Small intestine (tissue), 7 donors: ENCODE data around the gene PARD3B. TPM values are rescaled to one million over a fixed set of nuclear protein-coding genes. Genes with fewer than 3 reads are reported as not detected.

Experiments
- DNase-seq, 2 donors: peaks; one replicate each; pipeline versions ENCODE4 v3.0.0 to v3.0.0-alpha.2; 2013
- FAIRE-seq: peaks from 2 replicates; lab custom pipeline; 2012; peaks lifted over from hg19 to GRCh38; lab: Jason Lieb, UNC
- H3K27ac ChIP-seq, 3 donors: one replicate each; pipeline ENCODE4 v1.5.1; 2013; ENCODE audit warnings: low read length in 2 of 3, mild to moderate bottlenecking in 2 of 3, control low read depth in 1 of 3, inconsistent platforms in 1 of 3, low read depth in 1 of 3, moderate library complexity in 1 of 3
- H3K27me3 ChIP-seq, 3 donors: one replicate each; pipeline ENCODE4 v1.6.1; 2013; ENCODE audit warnings: low read length in 3 of 3, inconsistent platforms in 1 of 3; ENCODE audit not compliant: control insufficient read depth in 3 of 3, insufficient read depth in 3 of 3
- H3K36me3 ChIP-seq, 3 donors: one replicate each; pipeline ENCODE4 v1.6.1; 2013; ENCODE audit warnings: low read length in 3 of 3, inconsistent platforms in 1 of 3, low read depth in 1 of 3, mild to moderate bottlenecking in 1 of 3, moderate library complexity in 1 of 3; ENCODE audit not compliant: control insufficient read depth in 3 of 3, insufficient read depth in 2 of 3
- H3K4me1 ChIP-seq, 3 donors: one replicate each; pipeline ENCODE4 v1.6.1; 2013; ENCODE audit warnings: low read length in 2 of 3, inconsistent platforms in 1 of 3, low read depth in 1 of 3, mild to moderate bottlenecking in 1 of 3, moderate library complexity in 1 of 3; ENCODE audit not compliant: control insufficient read depth in 3 of 3, insufficient read depth in 2 of 3
- H3K4me3 ChIP-seq, 3 donors: one replicate each; pipeline ENCODE4 v1.5.1; 2013; ENCODE audit warnings: low read length in 3 of 3, control low read depth in 1 of 3, inconsistent platforms in 1 of 3, low read depth in 1 of 3, mild to moderate bottlenecking in 1 of 3, moderate library complexity in 1 of 3
- H3K9me3 ChIP-seq, 2 donors: one replicate each; pipeline ENCODE4 v1.6.1; 2013; ENCODE audit warnings: low read depth in 1 of 2, low read length in 1 of 2; ENCODE audit not compliant: control insufficient read depth in 2 of 2, insufficient read depth in 1 of 2
- WGBS, 3 donors: extraction: QIAGEN DNeasy Blood & Tissue Kit; methylation state at CpG; one replicate each; pipeline ENCODE4 v1.1.7; 2013; 5-methylcytosine and 5-hydroxymethylcytosine counted together
- polyA plus RNA-seq, 4 donors: library from polyadenylated mRNA; stranded (reverse) in 3 of 4; unstranded in 1 of 4; fragments of 200-250 nt in 3 of 4; fragments of 120-200 nt in 1 of 4; gene quantifications; one replicate each; pipeline versions ENCODE4 v1.2.1 to v1.2.3, GENCODE V29; 2013
- donor health status: healthy with polysubstance abuse.
- donor health status: control.
- donor health status: control.
- donor health status: Bipolar disorder and iron deficiency.
- donor health status: healthy.

The PARD3B gene
- polyA plus RNA-seq, 4 donors = 2.8 to 10.7 (median 3.6) TPM

GRCh38 chr2:204885747-204886146 lies 340.5 kb downstream of the PARD3B start:
- Histone ChIP-seq H3K4me1 (no peaks in the 10 kb centered on the region), H3K27ac (no peak overlapping the region), H3K4me3 (no peak overlapping the region), H3K36me3 (no peaks in the 10 kb centered on the region), H3K27me3 (no peaks in the 10 kb centered on the region), H3K9me3 (peaks cover 0 to 2% of the 10 kb centered on the region in 2 donors)
- WGBS, 3 donors = 70 to 86% (median 75%) methylated on average over 2 of the region's 2 CpGs
- DNase-seq (no peak), FAIRE-seq (no peak)

GRCh38 chr2:204886713-204887112 lies 341.4 kb downstream of the PARD3B start:
- FAIRE-seq (no peak), DNase-seq (no peak)
- Histone ChIP-seq H3K36me3 (no peaks in the 10 kb centered on the region), H3K27me3 (no peaks in the 10 kb centered on the region), H3K4me3 (no peak overlapping the region), H3K27ac (no peak overlapping the region), H3K9me3 (peaks cover 0 to 2% of the 10 kb centered on the region in 2 donors), H3K4me1 (no peaks in the 10 kb centered on the region)
- WGBS, 3 donors = 60 to 70% (median 62%) methylated on average over 1 of the region's 1 CpG

GRCh38 chr2:204888222-204888621 lies 342.9 kb downstream of the PARD3B start:
- Histone ChIP-seq H3K4me3 (no peak overlapping the region), H3K4me1 (no peaks in the 10 kb centered on the region), H3K27me3 (no peaks in the 10 kb centered on the region), H3K36me3 (no peaks in the 10 kb centered on the region), H3K27ac (no peak overlapping the region), H3K9me3 (peaks cover 0 to 2% of the 10 kb centered on the region in 2 donors)
- FAIRE-seq = no peak
- no peak for DNase-seq

- 86 to 93% (median 88%) methylated on average over 2 of the region's 2 CpGs for WGBS, 3 donors
- Histone ChIP-seq H3K36me3 (no peaks in the 10 kb centered on the region), H3K27ac (no peak overlapping the region), H3K9me3 (no peaks in the 10 kb centered on the region), H3K27me3 (no peaks in the 10 kb centered on the region), H3K4me1 (no peaks in the 10 kb centered on the region), H3K4me3 (no peak overlapping the region)
- FAIRE-seq = no peak
- no peak for DNase-seq
These were observed 345.4 kb downstream of the PARD3B start for GRCh38 chr2:204890680-204891079.

GRCh38 chr2:204891739-204892138 lies 346.5 kb downstream of the PARD3B start:
- no peak for FAIRE-seq
- no peak overlapping the region for H3K4me3 ChIP-seq
- no peak for DNase-seq
- no peaks in the 10 kb centered on the region for H3K27me3 ChIP-seq
- H3K27ac ChIP-seq = no peak overlapping the region
- H3K9me3 ChIP-seq = no peaks in the 10 kb centered on the region
- 88 to 91% (median 89%) methylated on average over 2 of the region's 2 CpGs for WGBS, 3 donors
- no peaks in the 10 kb centered on the region for H3K4me1 ChIP-seq
- H3K36me3 ChIP-seq = no peaks in the 10 kb centered on the region

- Histone ChIP-seq H3K27ac (no peak overlapping the region), H3K36me3 (no peaks in the 10 kb centered on the region), H3K4me1 (no peaks in the 10 kb centered on the region), H3K4me3 (no peak overlapping the region), H3K9me3 (no peaks in the 10 kb centered on the region), H3K27me3 (no peaks in the 10 kb centered on the region)
- DNase-seq (no peak), FAIRE-seq (no peak)
- 85 to 88% (median 86%) methylated on average over 1 of the region's 1 CpG for WGBS, 3 donors
These were observed 347.4 kb downstream of the PARD3B start for GRCh38 chr2:204892506-204893255.

- peaks cover 0 to 4% (median 0%) of the 10 kb centered on the region in 3 donors for H3K4me1 ChIP-seq
- DNase-seq (no peak), FAIRE-seq (no peak)
- 92% methylated on average over 4 of the region's 4 CpGs for WGBS, 3 donors
- peaks cover 0 to 5% of the 10 kb centered on the region in 2 donors for H3K9me3 ChIP-seq
- no peaks in the 10 kb centered on the region for H3K27me3 ChIP-seq
- no peak overlapping the region for H3K4me3 ChIP-seq
- peaks cover 0 to under 1% (median 0%) of the 10 kb centered on the region in 3 donors for H3K36me3 ChIP-seq
- H3K27ac ChIP-seq = no peak overlapping the region
These were observed 350.9 kb downstream of the PARD3B start for GRCh38 chr2:204896146-204896545.

- no peak overlapping the region for H3K4me3 ChIP-seq
- peaks cover 0 to 7% of the 10 kb centered on the region in 2 donors for H3K9me3 ChIP-seq
- H3K36me3 ChIP-seq = peaks cover 0 to 3% (median 0%) of the 10 kb centered on the region in 3 donors
- no peak overlapping the region for H3K27ac ChIP-seq
- DNase-seq (no peak), FAIRE-seq (no peak)
- no peaks in the 10 kb centered on the region for H3K27me3 ChIP-seq
- 82 to 92% (median 88%) methylated on average over 1 of the region's 1 CpG for WGBS, 3 donors
- peaks cover 0 to 4% (median 0%) of the 10 kb centered on the region in 3 donors for H3K4me1 ChIP-seq
These were observed 352.3 kb downstream of the PARD3B start for GRCh38 chr2:204897561-204897960.
